ENCODE data around the gene BRPF3.

The BRPF3 gene

GRCh38 chr6:36248980-36249379, 52.4 kb downstream of the BRPF3 start:
- DNase-seq: no peak
- TF ChIP-seq POLR2A (IDR thresholded peaks at IDR 0.05; ENCODE audit: low read length) (no peak), GATA1 (IDR thresholded peaks at IDR 0.05; ENCODE audit: low read depth, low read length) (no peak)

- TF ChIP-seq POLR2A (IDR thresholded peaks at IDR 0.05; ENCODE audit: low read length): no peak
- TF ChIP-seq GATA1 (IDR thresholded peaks at IDR 0.05; ENCODE audit: low read depth, low read length): no peak
Observed at GRCh38 chr6:36249536-36249935, 53.0 kb downstream of the BRPF3 start.

GRCh38 chr6:36252005-36252404, 55.5 kb downstream of the BRPF3 start:
- DNase-seq: no peak

More at GRCh38 chr6:36249536-36249935, 53.0 kb downstream of the BRPF3 start:
- no peak for DNase-seq

GRCh38 chr6:36263390-36264000, 67.0 kb downstream of the BRPF3 start:
- peak; percentile 76 to 87 for DNase-seq

More at GRCh38 chr6:36252005-36252404, 55.5 kb downstream of the BRPF3 start:
- TF ChIP-seq POLR2A (IDR thresholded peaks at IDR 0.05; ENCODE audit: low read length): no peak

GRCh38 chr6:36265744-36266143, 69.2 kb downstream of the BRPF3 start:
- no peak for DNase-seq
- no peak for TF ChIP-seq GATA1 (IDR thresholded peaks at IDR 0.05; ENCODE audit: low read depth, low read length)
- no peak for TF ChIP-seq POLR2A (IDR thresholded peaks at IDR 0.05; ENCODE audit: low read length)

More at GRCh38 chr6:36263390-36264000, 67.0 kb downstream of the BRPF3 start:
- TF ChIP-seq POLR2A (IDR thresholded peaks at IDR 0.05; ENCODE audit: low read length) (no peak), GATA1 (IDR thresholded peaks at IDR 0.05; ENCODE audit: low read depth, low read length) (no peak)

- TF ChIP-seq POLR2A (IDR thresholded peaks at IDR 0.05; ENCODE audit: low read length): no peak
- DNase-seq: no peak
Observed at GRCh38 chr6:36266913-36267644, 70.5 kb downstream of the BRPF3 start.

GRCh38 chr6:36267731-36268477, 71.4 kb downstream of the BRPF3 start:
- TF ChIP-seq GATA1 (IDR thresholded peaks at IDR 0.05; ENCODE audit: low read depth, low read length): no peak

GRCh38 chr6:36268478-36269275, 72.1 kb downstream of the BRPF3 start:
- TF ChIP-seq POLR2A (IDR thresholded peaks at IDR 0.05; ENCODE audit: low read length) (no peak), GATA1 (IDR thresholded peaks at IDR 0.05; ENCODE audit: low read depth, low read length) (no peak)
- DNase-seq: peak; percentile 32 to 47

More at GRCh38 chr6:36267731-36268477, 71.4 kb downstream of the BRPF3 start:
- DNase-seq: no peak

- DNase-seq: peak in 1 of 2 experiments; percentile 10
Observed at GRCh38 chr6:36269834-36270705, 73.5 kb downstream of the BRPF3 start, which contains the start of gene PNPLA1. PNPLA1 (plus strand) TSS chr6:36270060; CDS start chr6:36270460, 400 bp downstream.

GRCh38 chr6:36272234-36272633, 75.7 kb downstream of the BRPF3 start:
- TF ChIP-seq GATA1 (IDR thresholded peaks at IDR 0.05; ENCODE audit: low read depth, low read length): no peak
- no peak for TF ChIP-seq POLR2A (IDR thresholded peaks at IDR 0.05; ENCODE audit: low read length)
- DNase-seq: no peak

More at GRCh38 chr6:36269834-36270705, 73.5 kb downstream of the BRPF3 start, which contains the start of gene PNPLA1:
- TF ChIP-seq POLR2A (IDR thresholded peaks at IDR 0.05; ENCODE audit: low read length): no peak

- no peak for DNase-seq
- TF ChIP-seq POLR2A (IDR thresholded peaks at IDR 0.05; ENCODE audit: low read length) (no peak), GATA1 (IDR thresholded peaks at IDR 0.05; ENCODE audit: low read depth, low read length) (no peak)
Observed at GRCh38 chr6:36273067-36273466, 76.5 kb downstream of the BRPF3 start.

GRCh38 chr6:36273802-36274514, 77.4 kb downstream of the BRPF3 start:
- DNase-seq: no peak
- TF ChIP-seq GATA1 (IDR thresholded peaks at IDR 0.05; ENCODE audit: low read depth, low read length) (no peak), POLR2A (IDR thresholded peaks at IDR 0.05; ENCODE audit: low read length) (no peak)
